ENCODE measurements around the gene PTCSC3. TPM values are rescaled to one million over a fixed set of nuclear protein-coding genes. Genes with fewer than 3 reads are reported as not detected.

PTCSC3 gene
- total and polyA plus RNA-seq, 2 experiments from 2014 or later: not detected

- Histone ChIP-seq H3K4me2 (no peak overlapping the region), H3K27ac (ENCODE audit: low read depth) (no peak overlapping the region), H4K20me1 (replicated peaks; ENCODE audit: insufficient read depth) (no peaks in the 10 kb centered on the region), H3K79me2 (replicated peaks; ENCODE audit: insufficient read depth) (no peaks in the 10 kb centered on the region), H3K4me1 (ENCODE audit: insufficient read depth) (0 out of 2 replicates have a peak, but pooled peaks cover 6% of the 10 kb centered on the region), H3K36me3 (ENCODE audit: insufficient read depth) (no peaks in the 10 kb centered on the region), H3F3A (replicated peaks; ENCODE audit: low read depth) (no peaks in the 10 kb centered on the region), H3K27me3 (ENCODE audit: insufficient read depth) (no peaks in the 10 kb centered on the region), H3K4me3 (no peak overlapping the region), H3K9me2 (ENCODE audit: insufficient read depth) (peaks cover 3% of the 10 kb centered on the region; the same call in 1 of the 2 replicates), H2AFZ (no peak overlapping the region)
- Mint-ChIP-seq H3K36me3 (ENCODE audit: low read depth) (no peaks in the 10 kb centered on the region), H3K27me3 (ENCODE audit: insufficient read depth, low read depth, poor library complexity) (peaks cover 3% of the 10 kb centered on the region), H3K4me3 (no peak overlapping the region), H3K9me3 (peaks cover 4% of the 10 kb centered on the region; the same call in 2 of the 3 replicates), H3K4me1 (peaks cover 10% of the 10 kb centered on the region), H3K27ac (no peak overlapping the region)
- ATAC-seq (no peak), DNase-seq (ENCODE audit: low spot score) (no peak)
- TF ChIP-seq CTCF (conservative IDR thresholded peaks at IDR 0.05; ENCODE audit: low read depth in 2 of 2) (no peak), JUNB (IDR thresholded peaks at IDR 0.05; ENCODE audit: unreplicated experiment) (no peak), ETS1 (IDR thresholded peaks at IDR 0.05) (no peak), EZH2 (IDR thresholded peaks at IDR 0.05; ENCODE audit: low read depth, unreplicated experiment) (no peak), ZNF331 (CRISPR knock-in tag; IDR thresholded peaks at IDR 0.05; ENCODE audit: low read depth) (no peak), REST (IDR thresholded peaks at IDR 0.05; ENCODE audit: unreplicated experiment) (no peak), STAT1 (IDR thresholded peaks at IDR 0.05; ENCODE audit: unreplicated experiment) (no peak), ZNF462 (CRISPR knock-in tag; IDR thresholded peaks at IDR 0.05) (no peak), ZNF114 (CRISPR knock-in tag; IDR thresholded peaks at IDR 0.05) (no peak), NANOG (IDR thresholded peaks at IDR 0.05; ENCODE audit: borderline replicate concordance) (no peak)
Measured at GRCh38 chr14:36130186-36130585, 46.3 kb downstream of the PTCSC3 start.
